IPS-15b (cell line): ENCODE results near the gene TRDMT1.

ENCODE experiments used
- H3K27me3 ChIP-seq: one replicate; pipeline ENCODE4 v1.6.1; 2013; ENCODE audit warnings: low read length; ENCODE audit not compliant: control insufficient read depth, insufficient read depth
- H3K36me3 ChIP-seq: one replicate; pipeline ENCODE4 v1.6.1; 2013; ENCODE audit warnings: low read length; ENCODE audit not compliant: control insufficient read depth, insufficient read depth
- H3K4me1 ChIP-seq: one replicate; pipeline ENCODE4 v1.6.1; 2013; ENCODE audit warnings: mild to moderate bottlenecking, low read length; ENCODE audit not compliant: control insufficient read depth, insufficient read depth
- H3K4me3 ChIP-seq: one replicate; pipeline ENCODE4 v1.5.1; 2013; ENCODE audit warnings: low read depth, low read length
- H3K9ac ChIP-seq: one replicate; pipeline ENCODE4 v1.6.1; 2013; ENCODE audit warnings: low read depth, mild to moderate bottlenecking, low read length
- H3K9me3 ChIP-seq: one replicate; pipeline ENCODE4 v1.6.1; 2013; ENCODE audit warnings: mild to moderate bottlenecking, low read length; ENCODE audit not compliant: control insufficient read depth, insufficient read depth

Gene TRDMT1

GRCh38 chr10:17183110-17183509, 18.4 kb downstream of the TRDMT1 start:
- Histone ChIP-seq H3K9ac (no peak overlapping the region), H3K4me3 (no peak overlapping the region), H3K9me3 (no peaks in the 10 kb centered on the region), H3K36me3 (no peaks in the 10 kb centered on the region), H3K4me1 (no peaks in the 10 kb centered on the region), H3K27me3 (no peaks in the 10 kb centered on the region)

GRCh38 chr10:17181751-17182150, 19.7 kb downstream of the TRDMT1 start:
- H3K36me3 ChIP-seq: no peaks in the 10 kb centered on the region
- no peak overlapping the region for H3K9ac ChIP-seq
- no peaks in the 10 kb centered on the region for H3K27me3 ChIP-seq
- no peaks in the 10 kb centered on the region for H3K9me3 ChIP-seq
- H3K4me1 ChIP-seq: no peaks in the 10 kb centered on the region
- H3K4me3 ChIP-seq: no peak overlapping the region

GRCh38 chr10:17181110-17181509, 20.4 kb downstream of the TRDMT1 start:
- no peaks in the 10 kb centered on the region for H3K4me1 ChIP-seq
- no peaks in the 10 kb centered on the region for H3K36me3 ChIP-seq

GRCh38 chr10:17179002-17179401, 22.5 kb downstream of the TRDMT1 start:
- no peak overlapping the region for H3K9ac ChIP-seq
- H3K4me1 ChIP-seq: peaks cover 3% of the 10 kb centered on the region
- H3K9me3 ChIP-seq: no peaks in the 10 kb centered on the region
- no peak overlapping the region for H3K4me3 ChIP-seq
- no peaks in the 10 kb centered on the region for H3K36me3 ChIP-seq
- H3K27me3 ChIP-seq: no peaks in the 10 kb centered on the region

More at GRCh38 chr10:17181110-17181509, 20.4 kb downstream of the TRDMT1 start:
- Histone ChIP-seq H3K9ac (no peak overlapping the region), H3K27me3 (no peaks in the 10 kb centered on the region), H3K9me3 (no peaks in the 10 kb centered on the region), H3K4me3 (no peak overlapping the region)

- Histone ChIP-seq H3K27me3 (no peaks in the 10 kb centered on the region), H3K4me1 (peaks cover 3% of the 10 kb centered on the region), H3K9me3 (no peaks in the 10 kb centered on the region), H3K9ac (no peak overlapping the region), H3K36me3 (no peaks in the 10 kb centered on the region), H3K4me3 (no peak overlapping the region)
Observed at GRCh38 chr10:17178006-17178405, 23.5 kb downstream of the TRDMT1 start.

GRCh38 chr10:17177014-17177413, 24.5 kb downstream of the TRDMT1 start:
- no peaks in the 10 kb centered on the region for H3K36me3 ChIP-seq
- no peaks in the 10 kb centered on the region for H3K9me3 ChIP-seq
- no peak overlapping the region for H3K9ac ChIP-seq
- no peak overlapping the region for H3K4me3 ChIP-seq
- no peaks in the 10 kb centered on the region for H3K27me3 ChIP-seq
- H3K4me1 ChIP-seq: peaks cover 3% of the 10 kb centered on the region

- Histone ChIP-seq H3K4me3 (no peak overlapping the region), H3K9me3 (no peaks in the 10 kb centered on the region), H3K36me3 (no peaks in the 10 kb centered on the region), H3K9ac (no peak overlapping the region), H3K4me1 (peaks cover 3% of the 10 kb centered on the region), H3K27me3 (no peaks in the 10 kb centered on the region)
Observed at GRCh38 chr10:17176091-17176490, 25.4 kb downstream of the TRDMT1 start.

- no peak overlapping the region for H3K4me3 ChIP-seq
- H3K9ac ChIP-seq: no peak overlapping the region
- no peaks in the 10 kb centered on the region for H3K27me3 ChIP-seq
- H3K36me3 ChIP-seq: no peaks in the 10 kb centered on the region
- no peaks in the 10 kb centered on the region for H3K9me3 ChIP-seq
- H3K4me1 ChIP-seq: peaks cover 3% of the 10 kb centered on the region
Observed at GRCh38 chr10:17175551-17175950, 25.9 kb downstream of the TRDMT1 start.

- Histone ChIP-seq H3K9me3 (no peaks in the 10 kb centered on the region), H3K9ac (no peak overlapping the region), H3K4me1 (peaks cover 3% of the 10 kb centered on the region), H3K36me3 (no peaks in the 10 kb centered on the region), H3K27me3 (no peaks in the 10 kb centered on the region), H3K4me3 (no peak overlapping the region)
Observed at GRCh38 chr10:17174626-17175025, 26.8 kb downstream of the TRDMT1 start.

- Histone ChIP-seq H3K4me3 (no peak overlapping the region), H3K9me3 (no peaks in the 10 kb centered on the region), H3K27me3 (no peaks in the 10 kb centered on the region), H3K4me1 (peaks cover 3% of the 10 kb centered on the region), H3K36me3 (no peaks in the 10 kb centered on the region), H3K9ac (no peak overlapping the region)
Observed at GRCh38 chr10:17171141-17171641, 30.3 kb downstream of the TRDMT1 start.

- no peak overlapping the region for H3K4me3 ChIP-seq
- no peaks in the 10 kb centered on the region for H3K4me1 ChIP-seq
- no peaks in the 10 kb centered on the region for H3K27me3 ChIP-seq
- H3K36me3 ChIP-seq: no peaks in the 10 kb centered on the region
- H3K9ac ChIP-seq: no peak overlapping the region
- H3K9me3 ChIP-seq: no peaks in the 10 kb centered on the region
Observed at GRCh38 chr10:17169803-17170202, 31.7 kb downstream of the TRDMT1 start.

- no peaks in the 10 kb centered on the region for H3K4me1 ChIP-seq
- no peaks in the 10 kb centered on the region for H3K27me3 ChIP-seq
- no peaks in the 10 kb centered on the region for H3K36me3 ChIP-seq
- no peak overlapping the region for H3K9ac ChIP-seq
- H3K9me3 ChIP-seq: no peaks in the 10 kb centered on the region
- no peak overlapping the region for H3K4me3 ChIP-seq
Observed at GRCh38 chr10:17166699-17167098, 34.8 kb downstream of the TRDMT1 start.
